ENCODE measurements around the gene TSPAN14. TPM values are rescaled to one million over a fixed set of nuclear protein-coding genes. Genes with fewer than 3 reads are reported as not detected.

TSPAN14 gene
- 62.6 and 70.0 TPM in 2 replicates for total RNA-seq

GRCh38 chr10:80453842-80454512 is at the start of gene TSPAN14:
Gene TSPAN14, plus strand, starts transcription at chr10:80454310. Its CDS starts 34,924 bp downstream, at chr10:80489234.

GRCh38 chr10:80408242-80409101 is 45.6 kb upstream of the TSPAN14 start, which contains the start of gene PRXL2A:
Gene PRXL2A, plus strand, starts transcription at chr10:80408551. Its CDS starts 11,917 bp downstream, at chr10:80420468.

GRCh38 chr10:80537736-80538480 is 83.8 kb downstream of the TSPAN14 start, which contains the start of gene SH2D4B:
Gene SH2D4B, plus strand, starts transcription at chr10:80537902. Its CDS starts 430 bp downstream, at chr10:80538332.

Other genes with a start within 250 kb of the TSPAN14 start
- 84.6 and 99.6 TPM in 2 replicates for gene ANXA11, start 248.8 kb upstream of the TSPAN14 start, total RNA-seq
- gene MAT1A, start 164.7 kb upstream of the TSPAN14 start, total RNA-seq = not detected in 2 replicates
- not detected in 2 replicates for gene DYDC1, start 97.6 kb upstream of the TSPAN14 start, total RNA-seq
- not detected in 2 replicates for gene DYDC2, start 97.5 kb upstream of the TSPAN14 start, total RNA-seq
- 45.6 and 54.7 TPM in 2 replicates for gene PRXL2A, start 45.8 kb upstream of the TSPAN14 start, total RNA-seq
- gene SH2D4B, start 83.6 kb downstream of the TSPAN14 start, total RNA-seq = not detected in 2 replicates